Nephron progenitor cell (in vitro differentiated cells): ENCODE results near the gene RSU1.

Experiments
- DNase-seq: peaks from one replicate; pipeline ENCODE4 v3.0.0; 2021
- H3K27ac Mint-ChIP-seq: 2 replicates; pipeline ENCODE4 v1.8.0; 2021; ENCODE audit warnings: mild to moderate bottlenecking, moderate library complexity, mixed read lengths
- H3K27me3 Mint-ChIP-seq: 2 replicates; pipeline ENCODE4 v1.8.0; 2021; ENCODE audit warnings: mild to moderate bottlenecking, low read depth, mixed read lengths; ENCODE audit not compliant: poor library complexity
- H3K36me3 Mint-ChIP-seq: 2 replicates; pipeline ENCODE4 v1.8.0; 2021; ENCODE audit warnings: low read depth, mixed read lengths
- H3K4me1 Mint-ChIP-seq: 2 replicates; pipeline ENCODE4 v1.8.0; 2021; ENCODE audit warnings: mixed read lengths
- H3K4me3 Mint-ChIP-seq: 2 replicates; pipeline ENCODE4 v1.8.0; 2021; ENCODE audit warnings: mild to moderate bottlenecking, moderate library complexity, mixed read lengths
- H3K9me3 Mint-ChIP-seq: 2 replicates; pipeline ENCODE4 v1.8.0; 2021; ENCODE audit warnings: mild to moderate bottlenecking, moderate library complexity, mixed read lengths
- CTCF ChIP-seq: fragments of 200-600 bp; sonication (generic); IDR thresholded peaks from 2 replicates; pipeline ENCODE4 v1.5.0; 2021; ENCODE audit warnings: antibody characterized with exemption

RSU1 gene

GRCh38 chr10:16817125-16818019 is at the start of gene RSU1:
RSU1 (minus strand) TSS chr10:16817424; CDS start chr10:16817081, 343 bp downstream.
- Mint-ChIP-seq H3K27me3 (peaks cover 12% of the 10 kb centered on the region), H3K9me3 (peaks cover 13% of the 10 kb centered on the region), H3K36me3 (peaks cover 10% of the 10 kb centered on the region), H3K27ac (peak within 1 kb of the TSS; percentile 78), H3K4me1 (peaks cover 25% of the 10 kb centered on the region), H3K4me3 (peak within 1 kb of the TSS; percentile 96)
- peak; percentile 100 for DNase-seq
- no peak for TF ChIP-seq CTCF

GRCh38 chr10:16866541-16867275 is 49.5 kb upstream of the RSU1 start:
- H3K4me3 Mint-ChIP-seq, result no peak overlapping the region

GRCh38 chr10:16865766-16866165 is 48.5 kb upstream of the RSU1 start:
- no peak for DNase-seq
- H3K9me3 Mint-ChIP-seq, result no peaks in the 10 kb centered on the region
- no peak overlapping the region for H3K4me3 Mint-ChIP-seq
- H3K27me3 Mint-ChIP-seq, result no peaks in the 10 kb centered on the region
- no peak for TF ChIP-seq CTCF
- H3K27ac Mint-ChIP-seq, result no peak overlapping the region
- peaks cover 31% of the 10 kb centered on the region for H3K4me1 Mint-ChIP-seq
- no peaks in the 10 kb centered on the region for H3K36me3 Mint-ChIP-seq

More at GRCh38 chr10:16866541-16867275, 49.5 kb upstream of the RSU1 start:
- Mint-ChIP-seq H3K27me3 (no peaks in the 10 kb centered on the region), H3K27ac (no peak overlapping the region), H3K36me3 (no peaks in the 10 kb centered on the region), H3K9me3 (no peaks in the 10 kb centered on the region), H3K4me1 (peaks cover 31% of the 10 kb centered on the region)
- no peak for DNase-seq
- TF ChIP-seq CTCF, result no peak

- Mint-ChIP-seq H3K36me3 (no peaks in the 10 kb centered on the region), H3K9me3 (no peaks in the 10 kb centered on the region), H3K27me3 (no peaks in the 10 kb centered on the region), H3K27ac (no peak overlapping the region), H3K4me1 (peaks cover 28% of the 10 kb centered on the region), H3K4me3 (no peak overlapping the region)
- DNase-seq, result no peak
- no peak for TF ChIP-seq CTCF
Observed at GRCh38 chr10:16863766-16864165, 46.5 kb upstream of the RSU1 start.

- no peak overlapping the region for H3K4me3 Mint-ChIP-seq
- no peak for TF ChIP-seq CTCF
Observed at GRCh38 chr10:16857419-16857818, 40.2 kb upstream of the RSU1 start.

More at GRCh38 chr10:16857419-16857818, 40.2 kb upstream of the RSU1 start:
- DNase-seq, result no peak
- H3K9me3 Mint-ChIP-seq, result no peaks in the 10 kb centered on the region
- peaks cover 7% of the 10 kb centered on the region for H3K4me1 Mint-ChIP-seq
- no peaks in the 10 kb centered on the region for H3K36me3 Mint-ChIP-seq
- peaks cover 1% of the 10 kb centered on the region for H3K27me3 Mint-ChIP-seq
- H3K27ac Mint-ChIP-seq, result no peak overlapping the region
